Astrocyte of the cerebellum (primary cell): ENCODE measurements around the gene GSC.

ENCODE experiments used
- DNase-seq: peaks from one replicate; pipeline ENCODE4 v3.0.0-alpha.2; 2011; ENCODE audit warnings: low read depth
- H3K4me3 ChIP-seq: 2 replicates; pipeline ENCODE4 v1.5.1; 2011; ENCODE audit warnings: mild to moderate bottlenecking, low read depth, low read length, moderate library complexity
- in situ Hi-C: cut with HindIII; loops from 2 replicates; pipeline ENCODE4 v1.10.0; 2017; ENCODE audit warnings: low sequenced_read_pairs
- TF ChIP-seq, protein P1 (sequence below): IDR thresholded peaks from 2 replicates; pipeline ENCODE4 v1.5.1; 2012; ENCODE audit warnings: low read length, low read depth, moderate library complexity, mild to moderate bottlenecking; ENCODE audit errors: missing control alignments

Gene GSC

DNA sequence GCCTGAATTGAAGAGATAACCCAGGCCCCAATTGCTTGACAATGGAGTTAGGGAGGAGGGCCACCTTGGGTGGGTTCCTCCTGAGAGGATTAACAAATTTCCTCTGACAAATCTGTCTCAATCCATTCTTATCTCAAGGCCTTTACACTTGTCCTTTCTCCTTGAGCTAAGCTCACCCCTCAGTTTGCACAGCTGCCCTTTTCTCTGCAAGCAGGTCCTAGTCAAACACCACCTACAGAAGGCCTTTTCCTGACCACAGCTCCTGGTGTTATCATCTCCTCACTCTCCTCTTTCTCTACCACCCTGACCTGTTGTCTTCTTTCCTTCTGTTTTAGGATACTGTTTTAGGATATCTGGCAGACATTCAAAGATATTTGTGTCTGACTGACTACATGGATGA, 26.4 kb upstream of the GSC start:
- no peak overlapping the region for H3K4me3 ChIP-seq
- TF ChIP-seq, protein P1, sequence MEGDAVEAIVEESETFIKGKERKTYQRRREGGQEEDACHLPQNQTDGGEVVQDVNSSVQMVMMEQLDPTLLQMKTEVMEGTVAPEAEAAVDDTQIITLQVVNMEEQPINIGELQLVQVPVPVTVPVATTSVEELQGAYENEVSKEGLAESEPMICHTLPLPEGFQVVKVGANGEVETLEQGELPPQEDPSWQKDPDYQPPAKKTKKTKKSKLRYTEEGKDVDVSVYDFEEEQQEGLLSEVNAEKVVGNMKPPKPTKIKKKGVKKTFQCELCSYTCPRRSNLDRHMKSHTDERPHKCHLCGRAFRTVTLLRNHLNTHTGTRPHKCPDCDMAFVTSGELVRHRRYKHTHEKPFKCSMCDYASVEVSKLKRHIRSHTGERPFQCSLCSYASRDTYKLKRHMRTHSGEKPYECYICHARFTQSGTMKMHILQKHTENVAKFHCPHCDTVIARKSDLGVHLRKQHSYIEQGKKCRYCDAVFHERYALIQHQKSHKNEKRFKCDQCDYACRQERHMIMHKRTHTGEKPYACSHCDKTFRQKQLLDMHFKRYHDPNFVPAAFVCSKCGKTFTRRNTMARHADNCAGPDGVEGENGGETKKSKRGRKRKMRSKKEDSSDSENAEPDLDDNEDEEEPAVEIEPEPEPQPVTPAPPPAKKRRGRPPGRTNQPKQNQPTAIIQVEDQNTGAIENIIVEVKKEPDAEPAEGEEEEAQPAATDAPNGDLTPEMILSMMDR: no peak
- no peak for DNase-seq
- in situ Hi-C loops: no loop called here

DNA sequence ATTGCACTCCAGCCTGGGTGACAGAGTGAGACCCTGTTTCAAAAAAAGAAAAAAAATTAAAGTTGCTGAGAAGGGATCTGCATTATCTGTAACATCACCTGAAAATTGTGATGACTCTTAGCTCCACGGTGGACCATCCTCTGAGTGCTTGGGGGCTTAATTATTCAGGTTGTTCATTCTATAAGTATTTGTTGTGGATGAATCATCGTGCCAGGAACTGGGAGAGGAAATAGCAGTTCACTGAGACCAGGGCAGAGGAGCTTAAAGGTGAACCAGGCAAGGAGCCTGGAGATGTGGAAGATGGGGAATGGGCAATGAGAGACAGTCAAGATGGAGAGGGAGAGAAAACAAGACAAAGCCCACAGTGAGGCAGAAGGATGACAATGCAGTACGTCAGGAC, 25.5 kb upstream of the GSC start:
- TF ChIP-seq, protein P1: no peak
- no peak for DNase-seq
- H3K4me3 ChIP-seq: no peak overlapping the region
- in situ Hi-C loops: no loop called here

DNA sequence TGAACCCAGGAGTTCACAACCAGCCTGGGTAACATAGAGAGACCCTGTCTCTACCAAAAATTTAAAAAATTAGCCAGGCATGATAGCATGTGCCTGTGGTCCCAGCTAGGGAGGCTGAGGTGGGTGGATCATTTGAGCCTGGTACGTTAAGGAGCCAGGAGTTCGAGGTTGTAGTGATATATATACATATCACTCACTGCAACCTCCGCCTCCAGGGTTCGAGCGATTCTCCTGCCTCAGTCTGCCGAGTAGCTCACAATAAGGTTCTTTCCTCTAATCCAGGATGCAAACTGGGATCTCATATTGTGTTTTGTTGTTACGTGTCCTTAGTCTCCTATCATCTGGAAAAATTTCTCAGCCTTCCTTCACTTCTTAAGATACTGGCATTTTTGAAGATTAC, 24.0 kb upstream of the GSC start:
- TF ChIP-seq, protein P1: no peak
- no peak for DNase-seq
- no peak overlapping the region for H3K4me3 ChIP-seq
- in situ Hi-C loops: no loop called here

DNA sequence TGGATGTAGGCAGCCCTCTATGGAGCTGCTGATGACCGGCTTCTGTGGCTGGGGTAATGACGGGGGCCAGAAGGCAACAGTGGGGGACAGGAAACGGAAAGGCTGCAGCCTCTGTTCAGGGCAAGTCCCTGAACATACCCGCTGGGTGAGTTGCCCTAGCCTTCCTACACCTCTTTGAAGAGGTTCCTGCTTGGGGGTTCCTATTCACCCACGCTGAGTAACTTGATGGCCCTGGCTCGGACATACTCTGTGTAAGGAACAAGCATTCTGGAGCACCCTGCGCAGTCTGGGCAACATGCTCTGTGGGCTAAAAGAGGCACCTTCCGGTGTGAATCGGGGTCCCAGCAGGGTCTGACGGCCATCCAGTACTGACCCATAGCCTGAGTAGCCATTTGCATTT, 17.7 kb upstream of the GSC start:
- in situ Hi-C loops: no loop called here

DNA sequence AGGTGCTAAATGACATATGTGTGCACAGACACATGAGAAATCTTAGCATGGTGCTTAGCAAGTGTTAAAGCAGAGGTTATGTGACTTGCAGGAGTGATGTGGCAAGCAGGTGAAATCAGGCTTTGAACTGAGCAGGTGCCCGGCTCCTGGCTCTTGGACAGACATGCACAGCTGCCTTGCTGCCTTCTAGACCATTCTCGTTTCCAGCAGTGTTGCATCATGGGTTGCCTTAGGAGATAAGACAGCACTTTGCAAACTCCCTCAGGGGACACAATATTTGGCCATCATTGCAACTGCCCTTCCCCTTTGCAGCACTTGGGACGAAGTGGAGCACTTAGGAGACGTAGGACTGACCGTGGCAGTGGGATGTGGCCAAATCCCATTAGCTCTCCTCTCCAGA, 17.2 kb upstream of the GSC start:
- no peak for DNase-seq
- TF ChIP-seq, protein P1: no peak
- no peak overlapping the region for H3K4me3 ChIP-seq
- in situ Hi-C loops: no loop called here

More for the DNA sequence above, 17.7 kb upstream of the GSC start:
- TF ChIP-seq, protein P1: no peak
- no peak overlapping the region for H3K4me3 ChIP-seq
- DNase-seq: no peak

DNA sequence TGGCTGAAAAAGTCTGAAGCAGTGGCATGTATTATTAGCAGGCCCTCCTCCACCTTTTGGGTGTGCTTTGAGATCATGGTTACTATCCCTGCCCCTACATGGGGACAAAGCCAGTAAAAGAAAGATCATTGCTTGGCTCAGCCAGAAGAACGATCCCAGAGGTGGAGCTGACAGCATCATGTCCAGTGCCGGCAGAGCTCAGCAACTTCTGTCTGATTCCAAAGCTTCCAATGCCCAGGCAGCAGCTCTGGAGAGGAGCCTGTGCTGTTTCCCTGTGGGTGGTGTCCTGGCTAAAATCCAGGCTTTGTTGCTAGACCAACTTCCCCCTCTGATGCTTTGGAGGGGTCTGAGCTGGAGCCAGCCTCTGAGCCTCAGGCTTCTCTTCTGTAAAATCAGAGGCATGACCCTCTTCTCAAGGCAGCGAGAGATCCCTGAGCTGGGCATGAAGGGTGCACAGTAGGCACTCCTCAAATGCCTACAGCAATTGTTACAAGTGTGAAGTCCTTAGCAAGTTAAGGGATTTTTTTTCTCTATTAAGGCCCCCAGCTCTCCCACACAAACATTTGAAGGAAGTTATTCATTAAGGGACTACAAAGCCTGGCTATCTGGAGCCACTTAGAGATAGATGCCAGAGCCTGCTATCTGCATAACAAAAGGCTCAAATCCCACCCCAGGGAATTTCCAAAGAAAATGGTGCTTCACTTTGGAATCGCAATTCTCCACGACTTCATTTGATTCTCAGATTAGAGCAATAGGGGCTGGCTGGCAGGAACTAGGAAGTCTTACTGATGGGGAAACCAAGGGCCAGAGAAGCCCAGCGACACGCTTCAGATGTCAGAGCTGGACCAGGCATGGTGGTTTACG, 10.9 kb upstream of the GSC start:
- in situ Hi-C loops: no loop called here
- TF ChIP-seq, protein P1: no peak
- DNase-seq: no peak
- no peak overlapping the region for H3K4me3 ChIP-seq
